Osteocyte (in vitro differentiated cells): ENCODE measurements around the gene CHST14. TPM values are rescaled to one million over a fixed set of nuclear protein-coding genes. Genes with fewer than 3 reads are reported as not detected.
A peak's percentile ranks its signal among the peaks of the same experiment; 100 is the strongest.
"Not testable (repeated sequence)": the region's sequence is repeated elsewhere in the genome, so short reads cannot be mapped to it uniquely, and the experiment has no call there.

Experiments used
- DNase-seq: peaks from one replicate; pipeline ENCODE4 v3.0.0; 2021; ENCODE audit warnings: mixed read lengths; ENCODE audit not compliant: unreplicated experiment; ENCODE audit errors: extremely low spot score
- H3K27ac Mint-ChIP-seq: one replicate; pipeline ENCODE4 v1.8.0; 2021; ENCODE audit warnings: mild to moderate bottlenecking, mixed read lengths; ENCODE audit not compliant: unreplicated experiment
- H3K27me3 Mint-ChIP-seq: one replicate; pipeline ENCODE4 v1.8.0; 2021; ENCODE audit warnings: mixed read lengths; ENCODE audit not compliant: unreplicated experiment
- H3K36me3 Mint-ChIP-seq: one replicate; pipeline ENCODE4 v1.8.0; 2021; ENCODE audit warnings: mixed read lengths; ENCODE audit not compliant: unreplicated experiment
- H3K4me1 Mint-ChIP-seq: one replicate; pipeline ENCODE4 v1.8.0; 2021; ENCODE audit warnings: mixed read lengths; ENCODE audit not compliant: unreplicated experiment
- H3K4me3 Mint-ChIP-seq: one replicate; pipeline ENCODE4 v1.8.0; 2021; ENCODE audit warnings: mild to moderate bottlenecking, moderate library complexity, mixed read lengths; ENCODE audit not compliant: unreplicated experiment
- H3K9me3 Mint-ChIP-seq: one replicate; pipeline ENCODE4 v1.8.0; 2021; ENCODE audit warnings: mixed read lengths; ENCODE audit not compliant: unreplicated experiment
- total RNA-seq: library from RNA; stranded (reverse); gene quantifications from 2 replicates; pipeline ENCODE4 v1.2.1, GENCODE V29; 2021
- TF ChIP-seq, protein P1 (sequence below): fragments of 200-600 bp; sonication (generic); IDR thresholded peaks from 2 replicates; pipeline ENCODE4 v1.5.0; 2021; ENCODE audit warnings: antibody characterized with exemption, mild to moderate bottlenecking, moderate library complexity

The CHST14 gene
- total RNA-seq, 1 donor from 2014 or later: 46.4 TPM

GRCh38 chr15:40452296-40453090, 18.3 kb upstream of the CHST14 start:
- no peak for DNase-seq
- Mint-ChIP-seq H3K36me3 (no peaks in the 10 kb centered on the region), H3K4me3 (no peak overlapping the region), H3K9me3 (no peaks in the 10 kb centered on the region), H3K27ac (no peak overlapping the region), H3K4me1 (peaks cover 43% of the 10 kb centered on the region), H3K27me3 (no peaks in the 10 kb centered on the region)
- TF ChIP-seq, protein P1, sequence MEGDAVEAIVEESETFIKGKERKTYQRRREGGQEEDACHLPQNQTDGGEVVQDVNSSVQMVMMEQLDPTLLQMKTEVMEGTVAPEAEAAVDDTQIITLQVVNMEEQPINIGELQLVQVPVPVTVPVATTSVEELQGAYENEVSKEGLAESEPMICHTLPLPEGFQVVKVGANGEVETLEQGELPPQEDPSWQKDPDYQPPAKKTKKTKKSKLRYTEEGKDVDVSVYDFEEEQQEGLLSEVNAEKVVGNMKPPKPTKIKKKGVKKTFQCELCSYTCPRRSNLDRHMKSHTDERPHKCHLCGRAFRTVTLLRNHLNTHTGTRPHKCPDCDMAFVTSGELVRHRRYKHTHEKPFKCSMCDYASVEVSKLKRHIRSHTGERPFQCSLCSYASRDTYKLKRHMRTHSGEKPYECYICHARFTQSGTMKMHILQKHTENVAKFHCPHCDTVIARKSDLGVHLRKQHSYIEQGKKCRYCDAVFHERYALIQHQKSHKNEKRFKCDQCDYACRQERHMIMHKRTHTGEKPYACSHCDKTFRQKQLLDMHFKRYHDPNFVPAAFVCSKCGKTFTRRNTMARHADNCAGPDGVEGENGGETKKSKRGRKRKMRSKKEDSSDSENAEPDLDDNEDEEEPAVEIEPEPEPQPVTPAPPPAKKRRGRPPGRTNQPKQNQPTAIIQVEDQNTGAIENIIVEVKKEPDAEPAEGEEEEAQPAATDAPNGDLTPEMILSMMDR: no peak

GRCh38 chr15:40453941-40454340, 16.8 kb upstream of the CHST14 start:
- DNase-seq, H3K27me3 Mint-ChIP-seq, H3K4me3 Mint-ChIP-seq, H3K9me3 Mint-ChIP-seq, H3K36me3 Mint-ChIP-seq: not testable (repeated sequence)
- Mint-ChIP-seq H3K4me1 (peaks cover 43% of the 10 kb centered on the region), H3K27ac (peak overlapping the region; percentile 61)

DNA sequence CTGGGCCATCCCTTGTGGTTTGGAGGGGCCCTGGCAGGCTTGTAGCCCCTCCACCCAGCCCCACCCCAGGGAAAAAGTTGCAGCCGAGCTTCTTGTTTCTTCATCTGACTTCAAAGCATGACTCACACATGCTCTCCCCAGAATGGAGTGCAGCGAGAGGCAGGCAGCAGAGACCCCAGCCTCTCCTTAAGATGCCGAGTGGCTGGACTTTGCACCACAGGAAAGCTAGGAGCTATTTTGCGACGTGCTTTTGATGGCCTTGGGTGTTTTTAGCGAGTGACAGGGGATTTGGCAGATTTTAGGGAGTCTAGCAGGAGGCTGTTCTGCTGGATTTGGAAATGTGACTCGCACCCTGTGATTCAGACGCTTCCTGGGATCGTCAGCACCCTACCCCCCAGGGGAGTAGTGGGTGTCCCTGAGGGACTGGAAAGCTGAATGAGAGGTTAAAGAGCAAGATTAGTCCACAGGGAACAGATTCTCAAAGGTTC, 15.8 kb upstream of the CHST14 start:
- no peak for DNase-seq
- no peaks in the 10 kb centered on the region for H3K27me3 Mint-ChIP-seq
- TF ChIP-seq, protein P1: no peak
- H3K36me3 Mint-ChIP-seq: no peaks in the 10 kb centered on the region
- H3K4me3 Mint-ChIP-seq: no peak overlapping the region
- peaks cover 40% of the 10 kb centered on the region for H3K4me1 Mint-ChIP-seq
- peak overlapping the region; percentile 69 for H3K27ac Mint-ChIP-seq
- no peaks in the 10 kb centered on the region for H3K9me3 Mint-ChIP-seq

DNA sequence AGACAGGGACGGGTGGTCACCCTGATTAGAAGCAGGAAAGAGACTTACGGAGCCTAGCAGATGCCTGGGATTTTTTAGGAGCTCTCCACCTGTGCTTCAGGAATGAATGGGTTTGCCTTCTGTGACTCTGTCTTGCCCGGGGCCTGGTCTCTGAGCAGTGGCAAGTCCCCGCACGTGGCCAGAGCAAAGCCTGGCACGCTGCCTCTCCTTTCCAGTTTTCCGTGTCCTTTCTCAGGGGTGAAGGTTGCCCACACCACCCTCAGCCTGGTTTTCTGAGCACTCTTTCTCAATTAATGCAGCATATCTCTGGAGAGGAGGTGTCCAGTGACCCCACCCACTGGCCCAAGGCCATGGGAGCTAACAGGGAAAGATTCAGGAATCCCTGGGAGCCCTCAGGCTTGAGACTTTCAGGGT, 14.5 kb upstream of the CHST14 start:
- no peaks in the 10 kb centered on the region for H3K36me3 Mint-ChIP-seq
- TF ChIP-seq, protein P1: no peak
- no peak for DNase-seq
- no peaks in the 10 kb centered on the region for H3K27me3 Mint-ChIP-seq
- H3K4me1 Mint-ChIP-seq: peaks cover 38% of the 10 kb centered on the region
- H3K4me3 Mint-ChIP-seq: no peak overlapping the region
- no peaks in the 10 kb centered on the region for H3K9me3 Mint-ChIP-seq
- no peak overlapping the region for H3K27ac Mint-ChIP-seq

- TF ChIP-seq, protein P1: no peak
- Mint-ChIP-seq H3K4me3 (no peak overlapping the region), H3K27ac (no peak overlapping the region), H3K27me3 (no peaks in the 10 kb centered on the region), H3K4me1 (peaks cover 38% of the 10 kb centered on the region), H3K9me3 (no peaks in the 10 kb centered on the region), H3K36me3 (no peaks in the 10 kb centered on the region)
- no peak for DNase-seq
Observed at GRCh38 chr15:40456738-40457137, 14.0 kb upstream of the CHST14 start.
